HG03571 (cell line): ENCODE data around the gene UBE2Q2.
A peak's percentile ranks its signal among the peaks of the same experiment; 100 is the strongest.
"Not testable (repeated sequence)": the region's sequence is repeated elsewhere in the genome, so short reads cannot be mapped to it uniquely, and the experiment has no call there.

Source experiments
- ATAC-seq: cut with Tn5 transposase; IDR thresholded peaks from one replicate; pipeline ENCODE4 v1.9.1; 2021; ENCODE audit not compliant: unreplicated experiment

Gene UBE2Q2

GRCh38 chr15:75842722-75843677 is at the start of gene UBE2Q2:
Gene UBE2Q2, plus strand, starts transcription at chr15:75843447. Its CDS starts 220 bp downstream, at chr15:75843667.
- peak; percentile 46 for ATAC-seq

- ATAC-seq, result no peak
Observed at GRCh38 chr15:75796321-75796720, 46.9 kb upstream of the UBE2Q2 start.

GRCh38 chr15:75797146-75797545 is 46.1 kb upstream of the UBE2Q2 start:
- not testable (repeated sequence) for ATAC-seq

- no peak for ATAC-seq
Observed at GRCh38 chr15:75799190-75799589, 44.1 kb upstream of the UBE2Q2 start.

GRCh38 chr15:75800409-75800808 is 42.8 kb upstream of the UBE2Q2 start:
- ATAC-seq, result not testable (repeated sequence)

- ATAC-seq, result peak; percentile 71
Observed at GRCh38 chr15:75801859-75802593, 41.2 kb upstream of the UBE2Q2 start.

GRCh38 chr15:75807486-75807885 is 35.8 kb upstream of the UBE2Q2 start:
- ATAC-seq, result not testable (repeated sequence)

- not testable (repeated sequence) for ATAC-seq
Observed at GRCh38 chr15:75808009-75808408, 35.2 kb upstream of the UBE2Q2 start.

GRCh38 chr15:75808563-75808962 is 34.7 kb upstream of the UBE2Q2 start:
- ATAC-seq, result no peak

- no peak for ATAC-seq
Observed at GRCh38 chr15:75809986-75810750, 33.1 kb upstream of the UBE2Q2 start.

- ATAC-seq, result no peak
Observed at GRCh38 chr15:75810874-75811498, 32.3 kb upstream of the UBE2Q2 start.

GRCh38 chr15:75811626-75812025 is 31.6 kb upstream of the UBE2Q2 start:
- no peak for ATAC-seq

- ATAC-seq, result no peak
Observed at GRCh38 chr15:75814794-75815193, 28.5 kb upstream of the UBE2Q2 start.

GRCh38 chr15:75815811-75816719 is 27.2 kb upstream of the UBE2Q2 start:
- ATAC-seq, result no peak

GRCh38 chr15:75817138-75817935 is 25.9 kb upstream of the UBE2Q2 start:
- ATAC-seq, result no peak

- no peak for ATAC-seq
Observed at GRCh38 chr15:75820206-75820605, 23.0 kb upstream of the UBE2Q2 start.

- no peak for ATAC-seq
Observed at GRCh38 chr15:75821786-75822345, 21.4 kb upstream of the UBE2Q2 start.

- ATAC-seq, result no peak
Observed at GRCh38 chr15:75822685-75823278, 20.5 kb upstream of the UBE2Q2 start.
